Endothelial cell of umbilical vein (primary cell): ENCODE data around the gene PRELID3B. TPM values are rescaled to one million over a fixed set of nuclear protein-coding genes. Genes with fewer than 3 reads are reported as not detected.
A peak's percentile ranks its signal among the peaks of the same experiment; 100 is the strongest.

Experiments used
- BruUV-seq: library from RNA; stranded (reverse); fragments of 400-500 nt; replicated peaks from 2 replicates; lab custom pipeline; 2021; lab: Mats Ljungman, UMichigan
- CTCF ChIA-PET: fragments of 300-600, 350-600 bp; sonication (Branson Sonifier 250); formaldehyde crosslinking; loops from one replicate; lab custom pipeline; 2021; ENCODE audit warnings: antibody characterized with exemption, inconsistent platforms; lab: Charles Lee
- POLR2A ChIA-PET: fragments of 300-600, 350-600 bp; sonication (Branson Sonifier 250); formaldehyde crosslinking; loops from one replicate; lab custom pipeline; 2021; ENCODE audit warnings: antibody characterized with exemption, inconsistent platforms; lab: Charles Lee
- DNase-seq: peaks from one replicate; pipeline ENCODE4 v3.0.0-alpha.2; 2011; ENCODE audit warnings: low read depth, low spot score
- FAIRE-seq: peaks from 2 replicates; lab custom pipeline; 2011; peaks lifted over from hg19 to GRCh38; lab: Jason Lieb, UNC
- H2AFZ ChIP-seq: 2 replicates; pipeline ENCODE4 v1.6.0; 2012; ENCODE audit warnings: low read depth, low read length, control low read depth, inconsistent platforms
- H3K27ac ChIP-seq: 2 replicates; pipeline ENCODE4 v1.5.1; 2011; ENCODE audit warnings: low read depth, mild to moderate bottlenecking, control low read depth, low read length, moderate library complexity; ENCODE audit not compliant: insufficient read depth
- H3K27me3 ChIP-seq, 2 experiments: 2 replicates each; pipeline versions ENCODE4 v1.6.0 to v1.6.1; 2011; ENCODE audit warnings: low read length in 2 of 2, mixed read lengths in 1 of 2; ENCODE audit not compliant: control insufficient read depth in 2 of 2, insufficient read depth in 2 of 2
- H3K36me3 ChIP-seq, 2 experiments: 2 replicates in 1 of 2; 3 replicates in 1 of 2; pipeline ENCODE4 v1.5.1; 2011; ENCODE audit warnings: low read length in 2 of 2, mild to moderate bottlenecking in 1 of 2, moderate library complexity in 1 of 2; ENCODE audit not compliant: control insufficient read depth in 2 of 2, insufficient read depth in 2 of 2; ENCODE audit errors: extremely low read depth in 1 of 2
- H3K4me1 ChIP-seq: 3 replicates; pipeline ENCODE4 v1.5.1; 2011; ENCODE audit warnings: mild to moderate bottlenecking, low read length; ENCODE audit not compliant: control insufficient read depth, insufficient read depth; ENCODE audit errors: extremely low read depth
- H3K4me2 ChIP-seq: 2 replicates; pipeline ENCODE4 v1.6.1; 2011; ENCODE audit warnings: low read length, control low read depth, mixed read lengths; ENCODE audit not compliant: insufficient read depth
- H3K4me3 ChIP-seq, 3 experiments: fragments of 200-600 bp in 1 of 3; sonication (generic), shearing (Covaris generic) in 1 of 3; replicated peaks in 1 of 3; 2 replicates each; pipeline ENCODE4 v1.5.1; 2011 to 2016; ENCODE audit warnings: control low read depth in 3 of 3, low read length in 3 of 3, mild to moderate bottlenecking in 2 of 3, inconsistent platforms in 1 of 3, low read depth in 1 of 3, moderate library complexity in 1 of 3; ENCODE audit not compliant: insufficient read depth in 1 of 3
- H3K79me2 ChIP-seq: 2 replicates; pipeline ENCODE4 v1.6.0; 2012; ENCODE audit warnings: low read length, inconsistent platforms; ENCODE audit not compliant: control insufficient read depth, insufficient read depth
- H3K9ac ChIP-seq: replicated peaks from 2 replicates; pipeline ENCODE3; 2011; ENCODE audit warnings: low read length, control low read depth; ENCODE audit not compliant: insufficient read depth; ENCODE audit errors: extremely low read depth
- H3K9me1 ChIP-seq: replicated peaks from 3 replicates; pipeline ENCODE4 v1.6.0; 2011; ENCODE audit warnings: mild to moderate bottlenecking, low read length; ENCODE audit not compliant: control insufficient read depth, insufficient read depth; ENCODE audit errors: extremely low read depth
- H3K9me3 ChIP-seq: replicated peaks from 2 replicates; pipeline ENCODE4 v1.5.1; 2012; ENCODE audit warnings: low read length, inconsistent platforms; ENCODE audit not compliant: control insufficient read depth, insufficient read depth
- H4K20me1 ChIP-seq: replicated peaks from 2 replicates; pipeline ENCODE3; 2011; ENCODE audit warnings: mild to moderate bottlenecking, low read length; ENCODE audit not compliant: control insufficient read depth, insufficient read depth; ENCODE audit errors: extremely low read depth
- CTCF ChIP-seq, 2 donors: IDR thresholded peaks; 1 replicate in 1 of 2; 2 replicates in 1 of 2; pipeline ENCODE4 v1.5.1; 2011; ENCODE audit warnings: low read length in 2 of 2, mild to moderate bottlenecking in 2 of 2, moderate library complexity in 2 of 2, control low read depth in 1 of 2, inconsistent platforms in 1 of 2, low read depth in 1 of 2; ENCODE audit not compliant: insufficient read depth in 1 of 2; ENCODE audit errors: extremely low read depth in 1 of 2
- EZH2 ChIP-seq: IDR thresholded peaks from 2 replicates; pipeline ENCODE4 v1.6.1; 2012; ENCODE audit warnings: borderline replicate concordance, low read depth, mild to moderate bottlenecking, moderate library complexity, low read length, inconsistent platforms; ENCODE audit not compliant: severe bottlenecking
- FOS ChIP-seq: IDR thresholded peaks from 2 replicates; pipeline ENCODE4 v1.6.1; 2011; ENCODE audit warnings: mild to moderate bottlenecking, low read length, moderate library complexity, borderline replicate concordance; ENCODE audit not compliant: insufficient read depth
- JUN ChIP-seq: IDR thresholded peaks from 2 replicates; pipeline ENCODE4 v1.6.1; 2011; ENCODE audit warnings: borderline replicate concordance, low read depth; ENCODE audit not compliant: insufficient read length, insufficient read depth
- MAX ChIP-seq: IDR thresholded peaks from 2 replicates; pipeline ENCODE4 v1.6.1; 2011; ENCODE audit not compliant: insufficient read depth, insufficient read length
- POLR2A ChIP-seq: IDR thresholded peaks from 2 replicates; pipeline ENCODE4 v1.6.1; 2012; ENCODE audit warnings: low read depth, mild to moderate bottlenecking, control low read depth, low read length
- POLR2AphosphoS5 ChIP-seq: IDR thresholded peaks from 2 replicates; pipeline ENCODE4 v1.6.1; 2012; ENCODE audit warnings: low read depth, mild to moderate bottlenecking, control low read depth, low read length, moderate library complexity; ENCODE audit not compliant: insufficient read depth
- dilution Hi-C: fragments of 300-500 bp; cut with MboI; formaldehyde crosslinking; loops from one replicate; pipeline ENCODE4 v1.15.0; 2019; ENCODE audit warnings: low sequenced_read_pairs; ENCODE audit not compliant: extremely low pct_ligation_motif_present
- intact Hi-C: fragments of 100-400 bp; cut with micrococcal nuclease; formaldehyde crosslinking; loops from one replicate; pipeline ENCODE4 v1.10.0; 2022
- polyA plus RNA-seq, 4 experiments: library from polyadenylated mRNA; depleted of rRNA in 3 of 4; stranded (reverse) in 3 of 4; unstranded in 1 of 4; fragments of >200 nt; gene quantifications; 2 replicates each; pipeline versions ENCODE4 v1.2.1 to v1.2.3, GENCODE V29; 2011 to 2012; ENCODE audit warnings: missing spikeins in 1 of 4
- total RNA-seq: library from RNA; stranded (reverse); gene quantifications from 2 replicates; pipeline ENCODE4 v1.2.3, GENCODE V29; 2021

Gene PRELID3B
- total and polyA plus RNA-seq, 2 donors (not counting 3 experiments of a cell fraction or from before 2014, with no cell fraction given): 14.9 to 57.2 TPM

- ChIA-PET CTCF (interaction anchor here (1.2 kb wide), 1 partner anchor 10 kb away, joined by 3 read pairs; no protein-coding TSS in a partner anchor), POLR2A (no interaction called here)
- Histone ChIP-seq H3K9ac (no peak overlapping the region), H3K4me1 (no peaks in the 10 kb centered on the region), H3K79me2 (peaks cover 3% of the 10 kb centered on the region), H3K36me3 (peaks cover 33 to 50% of the 10 kb centered on the region in 2 experiments), H2AFZ (no peak overlapping the region), H3K4me2 (no peak overlapping the region), H3K9me1 (no peaks in the 10 kb centered on the region), H3K9me3 (no peaks in the 10 kb centered on the region), H3K27me3 (no peaks in the 10 kb centered on the region), H3K27ac (no peak overlapping the region), H3K4me3 (no peak overlapping the region), H4K20me1 (no peaks in the 10 kb centered on the region)
- BruUV-seq: no TSS peak
- FAIRE-seq: no peak
- no peak for TF ChIP-seq EZH2
- TF ChIP-seq POLR2AphosphoS5: no peak
- TF ChIP-seq MAX: no peak
- no peak for TF ChIP-seq JUN
- no peak for TF ChIP-seq POLR2A
- intact Hi-C loops: loop anchor here (5.0 kb wide), 1 partner anchor 36 kb away; the partner anchor contains the start of gene ATP5F1E
- dilution Hi-C loops: no loop called here
- no peak for DNase-seq
These were observed 46.4 kb downstream of the PRELID3B start for GRCh38 chr20:58996226-58996611.

GRCh38 chr20:58995461-58996225 is 46.9 kb downstream of the PRELID3B start:
- no peak for FAIRE-seq
- no peaks in the 10 kb centered on the region for H3K9me1 ChIP-seq
- CTCF ChIA-PET: interaction anchor here (1.0 to 1.2 kb wide), 2 partner anchors 11 to 37 kb away, joined by 3 to 6 read pairs; partner anchors contain the start of gene ATP5F1E
- no peak overlapping the region for H3K9ac ChIP-seq
- POLR2A ChIA-PET: no interaction called here
- H3K36me3 ChIP-seq: peaks cover 35 to 52% of the 10 kb centered on the region in 2 experiments
- no peaks in the 10 kb centered on the region for H3K4me1 ChIP-seq
- H3K4me3 ChIP-seq: no peak overlapping the region
- H4K20me1 ChIP-seq: no peaks in the 10 kb centered on the region
- no peak for DNase-seq
- dilution Hi-C loops: no loop called here
- no peaks in the 10 kb centered on the region for H3K27me3 ChIP-seq
- H3K9me3 ChIP-seq: no peaks in the 10 kb centered on the region
- intact Hi-C loops: loop anchor here (5.0 kb wide), 1 partner anchor 37 kb away; the partner anchor contains the start of gene ATP5F1E
- TSS peak; percentile 93 for BruUV-seq
- H3K79me2 ChIP-seq: peaks cover 3% of the 10 kb centered on the region
- H3K4me2 ChIP-seq: no peak overlapping the region
- no peak for TF ChIP-seq FOS
- no peak for TF ChIP-seq EZH2
- TF ChIP-seq CTCF (IDR thresholded peaks at IDR 0.05; ENCODE audit: extremely low read depth in 1 of 2, insufficient read depth in 1 of 2, low read depth in 1 of 2, low read length in 2 of 2): no peak
- no peak for TF ChIP-seq MAX
- TF ChIP-seq POLR2A: no peak
- no peak for TF ChIP-seq POLR2AphosphoS5
- no peak overlapping the region for H3K27ac ChIP-seq
- no peak overlapping the region for H2AFZ ChIP-seq
